Stimulated activated CD8-positive, alpha-beta memory T cell treated with anti-CD3 and anti-CD28 coated beads, Interleukin-2, amount 100 ng/mL, for 1 hour (primary cell): ENCODE measurements around the gene TAS2R60.
"Not testable (repeated sequence)": the region's sequence is repeated elsewhere in the genome, so short reads cannot be mapped to it uniquely, and the experiment has no call there.

Source experiments
- DNase-seq, 2 donors: peaks; one replicate each; pipeline ENCODE4 v3.0.0-alpha.2; 2020; ENCODE audit warnings: low read depth in 2 of 2

TAS2R60 gene

GRCh38 chr7:143477501-143478150 lies 34.4 kb downstream of the TAS2R60 start, which contains the start of gene TAS2R41:
TSS of gene TAS2R41 (plus strand) at chr7:143477873. CDS start at chr7:143477873, 0 bp downstream.
- no peak for DNase-seq

GRCh38 chr7:143479055-143479766 lies 36.0 kb downstream of the TAS2R60 start:
- no peak for DNase-seq

GRCh38 chr7:143480501-143480900 lies 37.2 kb downstream of the TAS2R60 start:
- no peak for DNase-seq

- DNase-seq = no peak
These were observed 40.9 kb downstream of the TAS2R60 start for GRCh38 chr7:143484119-143484518.

GRCh38 chr7:143485094-143485493 lies 41.8 kb downstream of the TAS2R60 start:
- DNase-seq = no peak

- DNase-seq = no peak
These were observed 42.2 kb downstream of the TAS2R60 start for GRCh38 chr7:143485500-143485899.

- not testable (repeated sequence) for DNase-seq
These were observed 43.0 kb downstream of the TAS2R60 start for GRCh38 chr7:143486266-143486665.

GRCh38 chr7:143487061-143487460 lies 43.8 kb downstream of the TAS2R60 start:
- DNase-seq = no peak

- DNase-seq = no peak
These were observed 44.3 kb downstream of the TAS2R60 start for GRCh38 chr7:143487566-143487965.

- no peak for DNase-seq
These were observed 47.6 kb downstream of the TAS2R60 start for GRCh38 chr7:143490717-143491306.

GRCh38 chr7:143492043-143492471 lies 48.8 kb downstream of the TAS2R60 start:
- DNase-seq = no peak

- DNase-seq = no peak
These were observed 49.8 kb downstream of the TAS2R60 start for GRCh38 chr7:143492799-143493739.

- DNase-seq = no peak
These were observed 50.5 kb downstream of the TAS2R60 start for GRCh38 chr7:143493751-143494150.
